GM12872 (cell line): ENCODE results near the gene MYRF.

ENCODE experiments used
- CTCF ChIP-seq: IDR thresholded peaks from 3 replicates; pipeline ENCODE4 v1.5.1; 2011; ENCODE audit warnings: low read depth, mild to moderate bottlenecking, low read length, moderate library complexity; ENCODE audit not compliant: insufficient read depth

MYRF gene

DNA sequence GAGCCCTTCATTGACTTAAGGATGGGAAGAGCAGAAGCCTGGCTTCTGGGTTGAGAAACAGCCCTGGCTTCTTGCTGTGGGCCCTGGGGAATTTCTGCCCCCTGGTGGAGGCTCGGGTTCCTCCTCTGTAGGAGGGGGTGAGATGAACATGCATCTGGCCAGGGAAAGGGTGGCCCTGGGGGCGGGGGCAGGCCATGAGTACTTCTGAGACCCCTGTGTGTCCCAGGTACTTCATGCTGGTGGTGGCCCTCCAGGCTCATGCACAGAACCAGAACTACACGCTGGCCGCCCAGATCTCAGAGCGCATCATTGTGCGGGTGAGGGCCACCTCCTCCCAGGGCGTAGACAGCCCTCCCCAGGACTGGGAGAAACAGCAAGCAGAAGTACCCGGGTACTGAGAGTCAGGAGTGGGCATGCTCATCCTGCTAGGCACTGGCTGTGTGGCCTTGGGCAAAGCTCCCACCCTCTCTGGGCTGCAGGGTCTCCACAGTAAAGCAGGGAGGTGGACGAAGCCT lies 24.2 kb downstream of the MYRF start:
- peak; percentile 80 for TF ChIP-seq CTCF

GRCh38 chr11:61777234-61778090 lies 25.0 kb downstream of the MYRF start:
- no peak for TF ChIP-seq CTCF

- TF ChIP-seq CTCF = no peak
Observed at GRCh38 chr11:61778357-61778886, 26.0 kb downstream of the MYRF start.

- no peak for TF ChIP-seq CTCF
Observed at GRCh38 chr11:61778920-61779650, 26.6 kb downstream of the MYRF start.

DNA sequence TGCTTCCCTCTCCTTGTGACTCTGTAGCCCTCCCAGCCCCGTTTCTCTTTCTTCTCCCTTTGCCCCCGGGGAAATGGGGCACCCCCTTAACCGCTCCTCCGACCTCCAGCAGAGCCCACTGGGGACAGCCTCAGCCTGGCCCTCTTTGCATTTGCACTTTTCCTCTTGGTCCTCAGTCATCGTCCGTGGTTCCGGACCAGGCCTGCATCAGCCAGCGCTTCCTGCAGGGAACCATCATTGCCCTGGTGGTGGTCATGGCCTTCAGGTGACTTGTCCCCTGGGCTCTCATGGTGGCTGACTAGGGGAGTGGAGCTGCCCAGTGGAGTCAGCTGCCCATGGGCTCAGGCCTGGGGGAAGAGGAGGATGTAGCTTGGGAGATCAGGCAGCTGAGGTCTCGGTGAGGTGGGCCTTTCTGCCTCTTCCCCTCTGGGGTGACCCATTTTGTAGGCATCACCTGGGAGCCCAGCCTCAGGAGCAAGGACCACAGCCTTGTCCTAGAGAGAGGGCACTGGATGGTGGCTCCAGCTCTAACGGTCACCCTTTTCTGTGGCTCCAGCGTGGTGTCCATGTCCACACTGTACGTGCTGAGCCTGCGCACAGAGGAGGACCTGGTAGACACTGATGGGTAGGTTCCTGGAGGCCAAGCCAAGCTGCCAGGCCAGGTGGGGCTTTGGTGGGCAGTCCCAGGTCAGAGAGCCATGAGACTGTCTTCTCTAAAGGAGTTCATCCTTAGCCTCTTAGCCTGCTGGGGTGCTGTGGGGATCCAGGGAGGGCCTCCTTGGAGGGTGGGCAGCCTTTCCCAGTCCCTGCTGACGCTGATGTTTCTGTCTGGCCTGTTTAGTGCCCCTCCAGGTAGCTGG lies 27.5 kb downstream of the MYRF start:
- no peak for TF ChIP-seq CTCF

GRCh38 chr11:61780581-61781162 lies 28.2 kb downstream of the MYRF start:
- no peak for TF ChIP-seq CTCF
